HG03025 (cell line): Measurements from ENCODE around the gene DHRS4L2.
A peak's percentile ranks its signal among the peaks of the same experiment; 100 is the strongest.
"Not testable (repeated sequence)": the region's sequence is repeated elsewhere in the genome, so short reads cannot be mapped to it uniquely, and the experiment has no call there.

Experiments
- ATAC-seq: cut with Tn5 transposase; IDR thresholded peaks from one replicate; pipeline ENCODE4 v1.9.1; 2021; ENCODE audit warnings: mild to moderate bottlenecking, moderate library complexity; ENCODE audit not compliant: unreplicated experiment, low FRiP score

Gene DHRS4L2

DNA sequence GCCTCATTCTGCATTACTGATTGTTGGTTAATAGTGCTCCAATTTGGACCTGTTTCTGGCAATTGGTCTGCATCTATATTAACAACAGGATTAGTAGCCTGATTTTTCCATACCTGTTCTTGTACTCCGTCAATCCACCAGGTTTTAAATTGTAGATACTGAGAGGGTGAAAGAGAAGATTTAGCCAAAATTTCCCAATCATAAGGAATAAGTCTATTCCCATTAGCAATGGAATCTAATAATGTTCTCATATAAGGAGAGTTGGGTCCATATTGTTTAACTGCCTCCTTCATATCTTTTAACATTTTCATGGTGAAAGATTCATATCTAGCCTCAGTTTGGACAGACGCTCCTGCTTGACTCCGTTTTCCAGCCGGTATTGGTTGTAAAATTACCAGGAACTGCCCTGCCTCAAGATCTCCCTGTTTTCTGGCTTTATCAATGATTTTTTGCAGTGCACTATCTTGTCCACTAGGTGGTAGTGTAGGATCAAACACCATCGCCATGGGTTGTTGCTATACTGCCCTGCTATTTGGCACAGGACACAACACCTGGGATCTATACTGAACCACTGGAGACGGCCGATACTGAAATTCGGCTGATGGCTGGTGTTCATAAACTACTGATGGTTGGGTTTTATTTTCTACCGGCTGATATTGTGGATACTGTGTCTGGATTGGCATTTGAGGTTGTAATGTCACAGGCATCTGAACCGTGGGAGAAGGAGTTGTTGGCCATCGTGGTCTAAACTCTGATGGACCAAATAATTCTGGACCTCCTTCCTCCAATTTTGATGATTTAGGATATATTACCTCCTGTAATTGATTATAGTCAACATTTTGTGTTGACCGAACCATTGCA lies 25.2 kb downstream of the DHRS4L2 start:
- ATAC-seq: no peak

DNA sequence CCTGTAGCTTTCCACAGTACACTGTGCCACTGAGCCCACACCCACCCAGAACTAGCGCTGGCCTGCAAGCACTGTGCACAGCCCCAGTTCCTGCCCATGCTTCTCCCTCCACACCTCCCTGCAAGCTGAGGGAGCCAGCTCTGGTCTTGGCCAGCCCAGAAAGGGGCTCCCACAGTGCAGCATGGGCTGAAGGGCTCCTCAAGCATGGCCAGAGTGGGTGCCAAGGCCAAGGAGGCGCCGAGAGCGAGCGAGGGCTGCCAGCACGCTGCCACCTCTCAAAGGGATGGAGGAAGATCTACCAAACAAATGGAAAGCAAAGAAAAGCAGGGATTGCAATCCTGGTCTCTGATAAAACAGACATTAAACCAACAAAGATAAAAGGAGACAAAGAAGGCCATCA lies 27.0 kb downstream of the DHRS4L2 start:
- ATAC-seq: not testable (repeated sequence)

DNA sequence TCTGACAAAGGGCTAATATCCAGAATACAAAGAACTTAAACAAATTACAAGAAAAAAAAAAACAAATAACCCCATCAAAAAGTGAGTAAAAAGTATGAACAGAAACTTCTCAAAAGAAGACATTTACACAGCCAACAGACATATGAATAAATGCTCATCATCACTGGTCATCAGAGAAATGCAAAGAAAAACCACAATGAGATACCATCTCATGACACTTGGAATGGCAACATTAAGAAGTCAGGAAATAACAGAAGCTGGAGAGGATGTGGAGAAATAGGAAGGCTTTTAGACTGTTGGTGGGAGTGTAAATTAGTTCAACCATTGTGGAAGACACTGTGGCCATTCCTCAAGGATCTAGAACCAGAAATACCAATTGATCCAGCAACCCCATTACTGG lies 30.2 kb downstream of the DHRS4L2 start:
- not testable (repeated sequence) for ATAC-seq

DNA sequence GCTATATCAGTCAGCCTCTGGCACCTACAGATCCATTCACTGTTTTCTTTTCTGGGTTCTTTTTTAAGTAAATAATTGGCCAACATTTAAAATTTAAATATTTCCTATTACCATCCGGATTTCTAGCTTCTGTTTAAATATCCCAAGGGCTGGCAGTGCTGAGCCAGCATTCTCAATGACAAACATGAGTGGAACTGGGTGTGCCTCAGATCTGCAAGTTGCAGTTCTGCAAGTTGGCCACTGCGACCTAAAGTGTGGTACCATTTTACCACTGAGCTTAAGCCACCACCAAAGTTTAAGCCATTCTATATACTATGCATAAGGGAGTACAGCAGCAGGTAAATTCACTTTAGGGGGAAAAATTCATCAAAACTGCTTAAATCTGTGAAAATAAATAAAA lies 31.2 kb downstream of the DHRS4L2 start:
- ATAC-seq: not testable (repeated sequence)

DNA sequence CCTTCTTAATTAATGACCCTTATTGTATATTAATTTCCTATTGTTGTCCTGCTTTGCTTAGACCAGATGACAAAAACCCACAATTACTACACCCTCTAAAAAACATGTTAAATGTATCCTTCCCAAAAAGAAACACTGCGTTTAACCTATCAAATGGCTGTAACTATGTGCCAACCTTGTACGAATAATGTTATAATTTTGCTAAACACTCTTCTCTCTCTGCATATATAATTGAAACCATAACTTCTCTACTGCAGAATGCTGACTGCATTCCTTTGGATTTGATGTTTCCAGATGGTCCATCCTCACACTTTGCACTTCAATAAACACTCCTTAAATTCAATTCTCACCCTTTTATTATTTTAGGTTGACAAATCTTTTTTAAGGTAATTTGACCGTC lies 31.8 kb downstream of the DHRS4L2 start:
- not testable (repeated sequence) for ATAC-seq

DNA sequence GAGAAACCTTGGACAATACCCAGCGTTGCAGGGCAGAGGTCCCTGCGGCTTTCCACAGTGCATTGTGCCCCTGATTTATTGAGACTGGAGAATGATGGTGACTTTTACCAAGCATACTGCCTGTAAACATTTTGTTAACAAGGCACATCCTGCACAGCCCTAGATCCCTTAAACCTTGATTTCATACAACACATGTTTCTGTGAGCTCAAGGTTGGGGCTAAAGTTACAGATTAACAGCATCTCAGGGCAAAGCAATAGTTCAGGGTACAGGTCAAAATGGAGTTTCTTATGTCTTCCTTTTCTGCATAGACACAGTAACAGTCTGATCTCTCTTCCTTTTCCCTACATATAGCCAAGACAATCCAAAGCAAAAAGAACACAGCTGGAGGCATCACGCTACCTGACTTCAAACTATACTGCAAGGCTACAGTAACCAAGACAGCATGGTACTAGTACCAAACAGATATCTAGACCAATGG lies 36.2 kb downstream of the DHRS4L2 start:
- not testable (repeated sequence) for ATAC-seq

DNA sequence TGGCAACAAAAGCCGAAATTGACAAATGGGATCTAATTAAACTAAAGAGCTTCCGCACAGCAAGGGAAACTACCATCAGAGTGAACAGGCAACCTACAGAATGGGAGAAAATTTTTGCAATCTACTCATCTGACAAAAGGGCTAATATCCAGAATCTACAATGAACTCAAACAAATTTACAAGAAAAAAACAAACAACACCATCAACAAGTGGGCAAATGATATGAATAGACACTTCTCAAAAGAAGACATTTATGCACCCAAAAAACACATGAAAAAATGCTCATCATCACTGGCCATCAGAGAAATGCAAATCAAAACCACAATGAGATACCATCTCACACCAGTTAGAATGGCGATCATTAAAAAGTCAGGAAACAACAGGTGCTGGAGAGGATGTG lies 41.0 kb downstream of the DHRS4L2 start:
- ATAC-seq: not testable (repeated sequence)

DNA sequence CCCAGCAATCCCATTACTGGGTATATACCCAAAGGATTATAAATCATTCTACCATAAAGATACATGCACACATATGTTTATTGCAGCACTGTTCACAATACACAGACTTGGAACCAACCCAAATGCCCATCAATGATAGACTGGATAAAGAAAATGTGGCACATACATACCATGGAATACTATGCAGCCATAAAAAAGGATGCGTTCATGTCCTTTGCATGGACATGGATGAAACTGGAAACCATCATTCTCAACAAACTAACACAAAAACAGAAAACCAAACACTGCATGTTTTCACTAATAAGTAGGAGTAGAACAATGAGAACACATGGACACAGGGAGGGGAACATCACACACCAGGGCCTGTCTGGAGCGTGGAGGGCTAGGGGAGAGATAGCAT lies 42.6 kb downstream of the DHRS4L2 start:
- ATAC-seq: not testable (repeated sequence)

DNA sequence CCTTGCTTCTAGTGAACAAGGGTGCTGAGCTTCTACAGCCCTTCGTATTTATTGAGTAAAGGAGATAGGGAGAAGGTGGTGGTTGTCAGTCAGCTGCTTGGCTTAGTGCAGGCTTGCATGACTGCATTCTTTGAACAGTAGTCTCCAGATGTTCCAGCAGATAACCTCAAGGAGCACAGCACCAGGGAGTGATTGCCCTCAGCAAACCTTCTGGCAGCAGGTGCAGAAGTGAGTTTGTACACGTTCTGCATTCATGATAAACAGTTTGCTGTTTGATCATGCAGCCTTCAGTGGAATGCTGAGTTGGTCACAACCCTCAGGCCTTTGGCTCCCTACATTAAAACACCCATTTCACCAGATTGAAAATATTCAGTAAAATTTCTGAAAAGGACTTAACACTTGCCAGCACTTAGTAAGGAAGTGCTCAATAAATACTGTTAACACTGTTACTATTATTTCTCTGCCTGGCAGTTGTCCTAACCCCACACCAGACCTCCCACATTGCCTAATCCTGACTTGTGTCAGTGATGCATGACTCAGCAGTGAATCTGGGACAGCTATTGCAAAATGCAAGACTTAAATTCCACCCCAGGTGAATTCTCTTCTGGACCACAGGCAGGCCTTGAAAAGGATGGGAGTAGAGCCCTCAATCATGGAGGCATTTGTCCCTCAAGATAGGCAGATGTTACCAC lies 44.1 kb downstream of the DHRS4L2 start:
- no peak for ATAC-seq

DNA sequence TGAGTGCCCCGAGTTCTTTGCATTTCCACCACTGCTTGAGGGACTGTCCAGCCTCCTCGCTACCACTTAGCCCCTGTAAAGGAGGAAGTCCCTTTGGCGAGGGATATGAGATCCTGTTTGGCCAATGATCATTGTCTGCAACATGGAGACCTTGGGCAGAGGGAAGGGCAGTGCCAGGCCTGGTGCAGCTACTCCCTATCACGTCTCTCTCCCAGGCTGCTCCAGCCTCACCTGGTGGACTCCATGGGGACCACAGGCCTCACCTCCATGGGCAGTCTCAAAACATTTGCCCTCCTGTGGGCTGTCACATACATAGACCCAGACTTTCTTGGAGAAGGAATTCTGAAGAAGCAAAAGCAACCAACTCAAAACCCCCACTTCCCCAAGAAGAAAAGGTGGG lies 47.0 kb downstream of the DHRS4L2 start:
- not testable (repeated sequence) for ATAC-seq

DNA sequence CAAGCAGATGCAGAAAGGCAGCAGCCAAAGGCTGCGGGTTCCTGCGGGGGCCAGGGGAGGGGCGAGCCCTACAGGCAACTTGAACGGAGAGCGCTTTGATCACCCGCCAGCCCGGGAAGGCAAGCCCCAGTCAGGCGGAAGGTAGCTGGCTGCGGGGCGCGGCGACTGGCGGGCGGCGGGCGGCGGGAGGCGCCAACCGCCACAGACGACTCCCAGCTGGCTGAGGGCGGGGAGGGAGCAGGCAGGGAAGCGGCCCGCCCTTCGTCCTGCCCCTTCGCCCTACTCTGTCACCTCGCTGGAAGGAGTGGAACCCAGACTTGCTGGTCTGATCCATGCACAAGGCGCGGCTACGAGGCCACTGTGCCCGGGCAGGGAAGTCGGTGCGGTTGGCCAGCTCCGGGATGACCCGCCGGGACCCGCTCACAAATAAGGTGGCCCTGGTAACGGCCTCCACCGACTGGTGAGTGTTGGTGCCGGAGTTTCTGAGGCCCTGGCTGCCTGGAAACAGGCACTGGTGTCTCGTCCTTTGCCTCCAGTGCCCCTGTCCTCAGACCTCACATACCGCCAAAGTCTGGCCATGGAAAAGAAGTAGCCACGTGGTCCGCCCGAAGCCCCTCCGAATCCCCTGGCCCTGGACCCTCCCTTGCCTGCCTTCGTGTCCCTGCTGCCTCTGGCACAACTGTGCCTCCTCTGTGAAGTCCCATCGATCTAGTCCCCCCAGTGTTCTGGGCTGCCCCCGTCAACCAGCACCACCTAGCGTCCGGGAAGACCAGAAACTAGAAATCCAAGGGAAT lies 47.6 kb downstream of the DHRS4L2 start:
- ATAC-seq: peak; percentile 54

DNA sequence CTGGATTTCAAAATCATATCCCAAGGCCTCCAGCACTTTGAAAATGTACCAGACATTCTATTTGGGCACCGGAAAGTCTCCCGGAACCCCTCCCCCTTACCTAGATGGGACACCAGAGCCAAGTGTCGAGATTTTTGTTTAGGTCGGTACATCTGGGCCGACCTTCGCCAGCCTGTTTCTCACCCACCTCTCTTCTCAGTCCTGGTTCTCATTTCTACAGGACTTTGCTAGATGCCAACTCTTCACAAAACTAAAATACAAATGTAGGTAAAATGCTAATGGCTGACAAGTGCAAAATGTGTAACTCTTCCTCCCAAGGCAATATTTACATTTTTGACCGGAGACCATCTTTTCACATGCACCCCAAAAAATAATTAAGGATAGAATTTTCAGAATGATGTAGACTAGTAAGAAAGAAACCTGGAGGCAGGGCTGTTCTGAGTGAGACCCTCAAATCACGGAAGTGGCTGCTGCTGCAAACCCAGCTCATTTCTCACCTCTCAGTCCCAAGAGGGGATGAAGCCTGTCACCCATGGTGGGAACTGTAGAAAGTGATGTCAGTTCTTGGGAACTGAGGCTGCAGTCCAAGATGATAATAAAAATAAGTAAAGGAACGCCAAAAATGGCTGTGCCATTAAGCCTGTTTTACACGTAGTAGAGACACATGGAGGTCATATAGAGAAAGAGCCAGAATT lies 48.4 kb downstream of the DHRS4L2 start:
- ATAC-seq: not testable (repeated sequence)

DNA sequence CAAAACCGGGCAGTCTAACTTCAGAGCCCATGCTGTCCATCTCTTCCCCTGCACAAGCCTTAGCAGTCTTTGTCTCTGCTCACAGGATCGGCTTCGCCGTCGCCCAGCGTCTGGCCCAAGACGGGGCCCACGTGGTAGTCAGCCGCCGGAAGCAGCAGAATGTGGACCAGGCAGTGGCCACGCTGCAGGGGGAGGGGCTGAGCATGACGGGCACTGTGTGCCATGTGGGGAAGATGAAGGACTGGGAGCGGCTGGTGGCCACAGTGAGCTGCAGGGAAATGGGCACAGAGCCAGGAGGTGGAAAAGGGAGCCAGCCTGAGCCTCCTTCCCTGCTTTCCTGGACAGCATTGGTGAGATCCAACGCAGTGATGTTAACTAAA lies 48.9 kb downstream of the DHRS4L2 start:
- ATAC-seq: no peak

DNA sequence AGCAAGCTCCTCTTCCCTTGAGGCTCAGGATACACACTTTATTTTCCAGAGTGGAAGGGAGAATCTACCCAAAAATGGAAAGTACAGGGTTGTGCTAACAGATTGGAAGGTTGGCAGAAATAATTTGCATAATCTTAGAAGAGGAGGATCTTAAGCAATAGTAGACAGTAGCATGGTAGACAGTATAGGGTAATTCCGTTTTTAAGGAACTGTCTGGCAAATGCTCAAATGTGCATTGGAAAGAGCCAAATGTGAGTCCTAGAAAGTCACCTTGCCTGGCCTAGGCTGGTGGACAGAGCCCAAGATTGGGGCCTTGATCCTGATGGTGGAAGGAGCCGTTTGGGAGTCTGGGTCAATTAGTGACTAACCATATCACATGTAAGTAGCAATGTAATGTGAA lies 50.0 kb downstream of the DHRS4L2 start:
- ATAC-seq: no peak

DNA sequence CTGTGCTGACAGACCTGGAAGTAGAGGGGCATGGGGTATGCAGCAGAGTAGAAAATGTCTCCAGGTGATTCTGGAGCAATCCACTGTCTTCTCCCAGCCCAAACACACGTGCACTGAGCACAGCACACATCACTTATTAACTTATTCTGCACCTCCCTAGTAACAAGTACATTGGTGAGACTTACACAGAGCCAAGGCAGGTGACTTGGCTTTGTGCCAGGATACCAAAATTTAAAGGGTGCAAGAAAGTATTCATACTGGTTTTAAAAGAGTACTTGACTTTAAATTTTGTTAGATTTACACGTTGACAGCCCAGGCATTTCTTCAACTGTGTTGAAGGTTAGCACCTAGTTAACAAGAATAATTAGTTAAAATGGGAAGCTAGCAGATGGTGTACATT lies 52.0 kb downstream of the DHRS4L2 start:
- no peak for ATAC-seq

DNA sequence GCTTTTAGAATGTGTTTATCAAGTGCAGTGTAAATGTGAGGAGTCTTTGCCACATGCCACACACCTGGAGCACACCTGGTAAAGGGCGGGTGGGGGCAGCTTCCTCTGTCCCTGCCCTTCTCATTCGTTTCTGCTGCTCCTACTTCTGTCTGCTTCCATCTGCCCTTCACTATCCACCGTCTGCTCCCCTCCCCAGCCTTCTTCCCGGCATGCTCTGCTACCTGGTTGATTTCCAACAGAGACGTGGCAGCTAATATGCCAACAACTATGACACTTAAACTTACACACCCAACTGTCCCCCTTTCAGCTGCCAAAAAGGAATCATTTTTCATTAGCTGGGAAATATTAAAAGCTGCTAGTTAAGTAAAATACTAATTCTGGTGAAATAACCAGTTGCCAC lies 54.0 kb downstream of the DHRS4L2 start:
- no peak for ATAC-seq

DNA sequence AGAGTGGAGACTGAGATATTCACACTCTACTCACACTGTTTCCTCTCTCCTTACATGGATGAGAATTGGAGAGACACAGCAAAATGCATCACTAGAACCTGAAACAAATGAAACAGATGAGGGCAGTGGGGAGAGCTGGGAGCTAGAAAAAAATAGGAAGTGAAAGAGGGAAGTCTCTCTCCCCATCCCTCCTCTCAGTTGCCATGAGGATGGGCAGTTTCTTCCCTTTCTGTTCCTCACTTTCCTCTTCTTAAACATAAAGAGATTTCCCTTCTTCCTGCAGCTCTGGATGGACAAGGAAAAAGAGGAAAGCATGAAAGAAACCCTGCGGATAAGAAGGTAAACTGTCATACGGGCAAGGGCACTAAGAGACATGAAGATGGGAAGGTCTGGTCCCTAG lies 60.3 kb downstream of the DHRS4L2 start:
- ATAC-seq: not testable (repeated sequence)

DNA sequence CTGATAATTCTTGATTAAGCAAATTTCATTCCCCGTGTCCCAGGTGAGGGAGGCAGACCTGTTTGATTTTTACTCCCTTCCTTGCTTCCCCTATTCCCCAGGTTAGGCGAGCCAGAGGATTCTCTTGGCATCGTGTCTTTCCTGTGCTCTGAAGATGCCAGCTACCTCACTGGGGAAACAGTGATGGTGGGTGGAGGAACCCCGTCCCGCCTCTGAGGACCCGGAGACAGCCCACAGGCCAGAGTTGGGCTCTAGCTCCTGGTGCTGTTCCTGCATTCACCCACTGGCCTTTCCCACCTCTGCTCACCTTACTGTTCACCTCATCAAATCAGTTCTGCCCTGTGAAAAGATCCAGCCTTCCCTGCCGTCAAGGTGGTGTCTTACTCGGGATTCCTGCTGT lies 62.0 kb downstream of the DHRS4L2 start:
- not testable (repeated sequence) for ATAC-seq

DNA sequence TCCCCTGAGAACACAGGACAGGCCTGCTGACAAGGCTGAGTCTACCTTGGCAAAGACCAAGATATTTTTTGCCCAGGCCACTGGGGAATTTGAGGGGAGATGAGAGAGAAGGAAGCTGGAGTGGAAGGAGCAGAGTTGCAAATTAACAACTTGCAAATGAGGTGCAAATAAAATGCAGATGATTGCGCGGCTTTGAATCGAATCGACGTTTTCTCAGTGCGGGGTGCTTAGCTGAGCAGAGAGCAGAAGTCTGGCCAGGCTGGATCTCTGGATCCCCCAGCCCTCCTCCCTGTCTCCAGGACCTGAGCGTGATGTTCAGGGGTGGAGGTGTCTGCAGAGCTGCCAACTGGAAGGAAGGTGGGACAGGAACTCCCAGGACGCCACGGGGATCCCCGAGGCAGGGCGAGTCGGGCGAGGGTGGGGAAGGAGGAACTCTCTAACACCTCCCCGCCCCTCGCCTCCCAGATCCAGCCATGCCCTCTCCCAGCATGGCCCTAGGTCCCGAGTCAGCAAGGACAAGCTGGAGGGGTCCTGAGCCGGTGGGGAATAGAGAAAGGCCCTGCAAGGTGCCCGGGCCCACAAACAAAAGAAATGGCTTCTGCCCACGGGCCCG lies 62.6 kb downstream of the DHRS4L2 start:
- no peak for ATAC-seq
